Neural cell (in vitro differentiated cells): ENCODE results near the gene USH1C. TPM values are rescaled to one million over a fixed set of nuclear protein-coding genes. Genes with fewer than 3 reads are reported as not detected.

ENCODE experiments used
- H2AFZ ChIP-seq: fragments of 200-600, 300-800 bp; sonication (generic), shearing (Covaris generic); 2 replicates; pipeline ENCODE4 v1.6.0; 2014; ENCODE audit warnings: low read depth, mild to moderate bottlenecking, antibody characterized with exemption, low read length, moderate library complexity
- H3F3A ChIP-seq: fragments of 200-600 bp; shearing (Covaris generic); 2 replicates; pipeline ENCODE4 v1.6.1; 2016; ENCODE audit warnings: mild to moderate bottlenecking, moderate library complexity, mixed read lengths, antibody characterized with exemption, low read length; ENCODE audit not compliant: insufficient read depth, poor library complexity, severe bottlenecking
- H3K27ac ChIP-seq: fragments of 200-600, 300-800 bp; sonication (generic), shearing (Covaris generic); 2 replicates; pipeline ENCODE4 v1.5.1; 2014; ENCODE audit warnings: mild to moderate bottlenecking, low read length, moderate library complexity
- H3K27me3 ChIP-seq: fragments of 300-800, 200-600 bp; sonication (generic), shearing (Covaris generic); 2 replicates; pipeline ENCODE4 v1.6.0; 2014; ENCODE audit warnings: mild to moderate bottlenecking, low read depth, low read length, moderate library complexity; ENCODE audit not compliant: insufficient read depth
- H3K36me3 ChIP-seq: fragments of 300-800, 200-600 bp; sonication (generic), shearing (Covaris generic); 2 replicates; pipeline ENCODE4 v1.5.1; 2014; ENCODE audit warnings: mild to moderate bottlenecking, antibody characterized with exemption, low read length, moderate library complexity; ENCODE audit not compliant: insufficient read depth
- H3K4me2 ChIP-seq: fragments of 300-800, 200-600 bp; sonication (generic), shearing (Covaris generic); 2 replicates; pipeline ENCODE4 v1.6.0; 2014; ENCODE audit warnings: mild to moderate bottlenecking, low read length
- H3K4me3 ChIP-seq: fragments of 300-800, 200-600 bp; sonication (generic), shearing (Covaris generic); 2 replicates; pipeline ENCODE4 v1.5.1; 2014; ENCODE audit warnings: mild to moderate bottlenecking, low read length, moderate library complexity
- H3K79me2 ChIP-seq: fragments of 200-600 bp; shearing (Covaris generic); replicated peaks from 2 replicates; pipeline ENCODE4 v1.6.0; 2014; ENCODE audit warnings: mild to moderate bottlenecking, low read length, moderate library complexity; ENCODE audit not compliant: insufficient read depth
- H3K9ac ChIP-seq: fragments of 300-800, 200-600 bp; sonication (generic), shearing (Covaris generic); 2 replicates; pipeline ENCODE4 v1.6.1; 2016; ENCODE audit warnings: mild to moderate bottlenecking, low read length, mixed read lengths
- H3K9me2 ChIP-seq: fragments of 200-600 bp; shearing (Covaris generic); 2 replicates; pipeline ENCODE4 v1.6.1; 2016; ENCODE audit warnings: mild to moderate bottlenecking, low read length, mixed read lengths; ENCODE audit not compliant: insufficient read depth
- H3K9me3 ChIP-seq: fragments of 200-600, 300-800 bp; sonication (generic), shearing (Covaris generic); 2 replicates; pipeline ENCODE4 v1.6.1; 2016; ENCODE audit warnings: mild to moderate bottlenecking, mixed run types, low read length, moderate library complexity, mixed read lengths
- H4K20me1 ChIP-seq: fragments of 200-600 bp; shearing (Covaris generic); 2 replicates; pipeline ENCODE4 v1.6.1; 2016; ENCODE audit warnings: mild to moderate bottlenecking, mixed run types; ENCODE audit not compliant: insufficient read depth
- CTCF ChIP-seq: fragments of 450-650 bp; IDR thresholded peaks from 2 replicates; pipeline ENCODE4 v1.5.1; 2014; ENCODE audit warnings: antibody characterized with exemption, mild to moderate bottlenecking, moderate library complexity; ENCODE audit not compliant: poor library complexity, severe bottlenecking
- EP300 ChIP-seq: fragments of 450-650 bp; conservative IDR thresholded peaks from 2 replicates; pipeline ENCODE4 v1.6.1; 2014; ENCODE audit warnings: antibody characterized with exemption, mild to moderate bottlenecking, moderate library complexity; ENCODE audit not compliant: poor library complexity, severe bottlenecking
- EZH2 ChIP-seq: fragments of 200-600, 300-800 bp; shearing (Covaris generic), sonication (generic); IDR thresholded peaks from 2 replicates; pipeline ENCODE4 v1.6.1; 2014; ENCODE audit warnings: antibody characterized with exemption, low read length, borderline replicate concordance, mild to moderate bottlenecking; ENCODE audit not compliant: insufficient read depth, poor library complexity, severe bottlenecking
- MXI1 ChIP-seq: fragments of 450-650 bp; conservative IDR thresholded peaks from 2 replicates; pipeline ENCODE4 v1.6.1; 2014; ENCODE audit warnings: antibody characterized with exemption, mild to moderate bottlenecking; ENCODE audit not compliant: poor library complexity, severe bottlenecking
- POLR2AphosphoS5 ChIP-seq: IDR thresholded peaks from 2 replicates; pipeline ENCODE4 v1.6.1; 2012
- RAD21 ChIP-seq: fragments of 450-650 bp; conservative IDR thresholded peaks from 2 replicates; pipeline ENCODE4 v1.6.1; 2014; ENCODE audit warnings: antibody characterized with exemption, mild to moderate bottlenecking, moderate library complexity
- REST ChIP-seq: IDR thresholded peaks from 2 replicates; pipeline ENCODE4 v1.6.1; 2012; ENCODE audit warnings: borderline replicate concordance
- SMC3 ChIP-seq: fragments of 450-650 bp; conservative IDR thresholded peaks from 2 replicates; pipeline ENCODE4 v1.6.1; 2014; ENCODE audit warnings: antibody characterized with exemption, mild to moderate bottlenecking, moderate library complexity; ENCODE audit not compliant: poor library complexity
- TAF1 ChIP-seq: IDR thresholded peaks from 2 replicates; pipeline ENCODE4 v1.6.1; 2012; ENCODE audit warnings: low read depth
- polyA plus RNA-seq: library from polyadenylated mRNA; depleted of rRNA; stranded (reverse); fragments of >200 nt; gene quantifications from 2 replicates; pipeline ENCODE4 v1.2.3, GENCODE V29; 2014

USH1C gene
- polyA plus RNA-seq, 1 donor from 2014 or later = 0.67 TPM

- no peak overlapping the region for H3K4me2 ChIP-seq
- H3K27ac ChIP-seq = no peak overlapping the region
- no peak overlapping the region for H3K9ac ChIP-seq
- no peaks in the 10 kb centered on the region for H3K9me3 ChIP-seq
- H3K36me3 ChIP-seq = no peaks in the 10 kb centered on the region
- no peaks in the 10 kb centered on the region for H3K9me2 ChIP-seq
- no peak overlapping the region for H2AFZ ChIP-seq
- no peak overlapping the region for H3K4me3 ChIP-seq
- H3F3A ChIP-seq = no peaks in the 10 kb centered on the region
- no peaks in the 10 kb centered on the region for H4K20me1 ChIP-seq
- TF ChIP-seq EZH2 = no peak
- TF ChIP-seq SMC3 = no peak
- TF ChIP-seq REST = no peak
- no peak for TF ChIP-seq TAF1
- no peak for TF ChIP-seq RAD21
- TF ChIP-seq EP300 = no peak
- no peak for TF ChIP-seq POLR2AphosphoS5
- TF ChIP-seq CTCF = no peak
- TF ChIP-seq MXI1 = no peak
- no peaks in the 10 kb centered on the region for H3K27me3 ChIP-seq
- H3K79me2 ChIP-seq = no peaks in the 10 kb centered on the region
Observed at GRCh38 chr11:17561526-17561925, 17.3 kb upstream of the USH1C start.

GRCh38 chr11:17561111-17561415 lies 16.8 kb upstream of the USH1C start:
- Histone ChIP-seq H3K9me3 (no peaks in the 10 kb centered on the region), H3K9ac (no peak overlapping the region), H2AFZ (no peak overlapping the region), H3K27me3 (no peaks in the 10 kb centered on the region), H4K20me1 (no peaks in the 10 kb centered on the region), H3K79me2 (no peaks in the 10 kb centered on the region), H3K4me3 (no peak overlapping the region), H3K9me2 (no peaks in the 10 kb centered on the region), H3K36me3 (no peaks in the 10 kb centered on the region), H3K27ac (no peak overlapping the region), H3K4me2 (no peak overlapping the region), H3F3A (no peaks in the 10 kb centered on the region)
- TF ChIP-seq MXI1 (no peak), POLR2AphosphoS5 (no peak), RAD21 (no peak), EP300 (no peak), REST (no peak), CTCF (no peak), TAF1 (no peak), SMC3 (no peak), EZH2 (no peak)
